Calu3 (cell line): ENCODE measurements around the gene EGFR. TPM values are rescaled to one million over a fixed set of nuclear protein-coding genes. Genes with fewer than 3 reads are reported as not detected.
A peak's percentile ranks its signal among the peaks of the same experiment; 100 is the strongest.

Source experiments
- BruUV-seq: library from RNA; stranded (reverse); fragments of 400-500 nt; replicated peaks from 2 replicates; lab custom pipeline; 2021; lab: Mats Ljungman, UMichigan
- CTCF ChIA-PET: fragments of 300-600 bp; sonication (Branson Sonifier 250); formaldehyde crosslinking; loops from one replicate; lab custom pipeline; 2022; ENCODE audit warnings: antibody characterized with exemption; lab: Charles Lee
- DNase-seq: peaks from one replicate; pipeline ENCODE4 v3.0.0; 2022
- H3K27ac Mint-ChIP-seq: one replicate; pipeline ENCODE4 v1.8.0; 2022; ENCODE audit warnings: mixed read lengths; ENCODE audit not compliant: unreplicated experiment
- H3K27me3 Mint-ChIP-seq: one replicate; pipeline ENCODE4 v1.8.0; 2022; ENCODE audit warnings: mixed read lengths; ENCODE audit not compliant: unreplicated experiment
- H3K36me3 Mint-ChIP-seq: one replicate; pipeline ENCODE4 v1.8.0; 2022; ENCODE audit warnings: mild to moderate bottlenecking, moderate library complexity, mixed read lengths; ENCODE audit not compliant: insufficient read depth, unreplicated experiment
- H3K4me1 Mint-ChIP-seq: one replicate; pipeline ENCODE4 v1.8.0; 2022; ENCODE audit warnings: mild to moderate bottlenecking, low read depth, mixed read lengths; ENCODE audit not compliant: unreplicated experiment
- H3K4me3 Mint-ChIP-seq: one replicate; pipeline ENCODE4 v1.8.0; 2022; ENCODE audit warnings: mild to moderate bottlenecking, low read depth, moderate library complexity, mixed read lengths; ENCODE audit not compliant: unreplicated experiment
- H3K9me3 Mint-ChIP-seq: one replicate; pipeline ENCODE4 v1.8.0; 2022; ENCODE audit warnings: low read depth, mixed read lengths; ENCODE audit not compliant: unreplicated experiment
- intact Hi-C: fragments of 100-400 bp; cut with micrococcal nuclease; formaldehyde crosslinking; loops from one replicate; pipeline ENCODE4 v1.10.0; 2022; ENCODE audit not compliant: unreplicated experiment
- total RNA-seq: library from RNA; stranded (reverse); gene quantifications from 2 replicates; pipeline ENCODE4 v1.2.3, GENCODE V29; 2022
- TF ChIP-seq, protein P1 (sequence below): fragments of 200-600 bp; IDR thresholded peaks from one replicate; pipeline ENCODE4 v1.8.0; 2022; ENCODE audit warnings: antibody characterized with exemption; ENCODE audit not compliant: unreplicated experiment

Gene EGFR
- total RNA-seq, 1 experiment from 2014 or later, result 87.4 TPM

DNA sequence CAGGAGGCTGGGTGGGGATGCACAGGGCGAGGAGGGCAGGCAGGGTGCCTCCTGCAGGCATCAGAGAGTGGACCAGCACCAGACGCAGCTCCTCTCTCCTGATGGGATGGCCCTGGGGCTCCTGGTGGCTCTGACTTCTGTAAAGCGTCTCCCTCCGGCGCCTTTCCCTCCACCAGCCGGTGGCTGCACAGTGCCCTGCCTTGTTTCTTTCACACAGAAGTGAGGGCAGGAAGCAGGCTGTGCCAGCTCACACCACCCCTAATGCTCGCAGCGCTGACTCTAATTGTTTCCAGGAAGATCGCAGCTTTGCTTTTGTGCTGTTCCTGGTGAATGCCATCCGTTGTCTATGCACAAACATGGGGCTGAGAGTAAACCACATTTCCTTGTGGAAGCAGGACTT is 194.0 kb downstream of the EGFR start:
- no peak overlapping the region for H3K27ac Mint-ChIP-seq
- H3K4me3 Mint-ChIP-seq, result no peak overlapping the region
- intact Hi-C loops, result no loop called here
- no peaks in the 10 kb centered on the region for H3K4me1 Mint-ChIP-seq
- BruUV-seq, result no TSS peak
- CTCF ChIA-PET, result interaction anchor here (0.8 kb wide), 1 partner anchor 16 kb away, joined by 3 read pairs; no protein-coding TSS in a partner anchor
- H3K36me3 Mint-ChIP-seq, result peaks cover 18% of the 10 kb centered on the region
- H3K9me3 Mint-ChIP-seq, result no peaks in the 10 kb centered on the region
- no peak for DNase-seq
- TF ChIP-seq, protein P1, sequence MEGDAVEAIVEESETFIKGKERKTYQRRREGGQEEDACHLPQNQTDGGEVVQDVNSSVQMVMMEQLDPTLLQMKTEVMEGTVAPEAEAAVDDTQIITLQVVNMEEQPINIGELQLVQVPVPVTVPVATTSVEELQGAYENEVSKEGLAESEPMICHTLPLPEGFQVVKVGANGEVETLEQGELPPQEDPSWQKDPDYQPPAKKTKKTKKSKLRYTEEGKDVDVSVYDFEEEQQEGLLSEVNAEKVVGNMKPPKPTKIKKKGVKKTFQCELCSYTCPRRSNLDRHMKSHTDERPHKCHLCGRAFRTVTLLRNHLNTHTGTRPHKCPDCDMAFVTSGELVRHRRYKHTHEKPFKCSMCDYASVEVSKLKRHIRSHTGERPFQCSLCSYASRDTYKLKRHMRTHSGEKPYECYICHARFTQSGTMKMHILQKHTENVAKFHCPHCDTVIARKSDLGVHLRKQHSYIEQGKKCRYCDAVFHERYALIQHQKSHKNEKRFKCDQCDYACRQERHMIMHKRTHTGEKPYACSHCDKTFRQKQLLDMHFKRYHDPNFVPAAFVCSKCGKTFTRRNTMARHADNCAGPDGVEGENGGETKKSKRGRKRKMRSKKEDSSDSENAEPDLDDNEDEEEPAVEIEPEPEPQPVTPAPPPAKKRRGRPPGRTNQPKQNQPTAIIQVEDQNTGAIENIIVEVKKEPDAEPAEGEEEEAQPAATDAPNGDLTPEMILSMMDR, result no peak
- H3K27me3 Mint-ChIP-seq, result no peaks in the 10 kb centered on the region

DNA sequence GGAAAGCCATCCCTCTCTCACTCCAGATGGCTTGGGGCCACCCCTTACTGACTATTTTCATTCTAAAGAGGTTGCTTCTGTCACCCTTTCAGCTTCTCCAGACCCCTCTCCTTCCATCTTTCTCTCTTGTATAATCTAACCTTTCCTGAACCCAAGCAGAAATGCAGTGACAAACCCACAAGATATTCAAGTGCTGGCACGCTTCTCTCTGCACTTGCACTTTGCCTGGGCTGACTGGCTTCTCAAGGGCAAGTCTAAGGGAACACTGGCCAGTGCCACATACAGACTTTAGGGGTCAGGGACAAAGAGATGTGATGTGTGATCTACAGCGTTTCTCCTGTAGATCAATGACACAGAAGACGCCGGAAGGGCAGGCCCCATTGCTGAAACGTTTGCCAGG is 195.9 kb downstream of the EGFR start:
- Mint-ChIP-seq H3K4me1 (no peaks in the 10 kb centered on the region), H3K36me3 (peaks cover 12% of the 10 kb centered on the region), H3K9me3 (no peaks in the 10 kb centered on the region), H3K27ac (no peak overlapping the region), H3K4me3 (no peak overlapping the region), H3K27me3 (no peaks in the 10 kb centered on the region)
- no peak for DNase-seq
- intact Hi-C loops, result no loop called here
- CTCF ChIA-PET, result no interaction called here
- TSS peak; percentile 5 for BruUV-seq
- TF ChIP-seq, protein P1, result no peak

DNA sequence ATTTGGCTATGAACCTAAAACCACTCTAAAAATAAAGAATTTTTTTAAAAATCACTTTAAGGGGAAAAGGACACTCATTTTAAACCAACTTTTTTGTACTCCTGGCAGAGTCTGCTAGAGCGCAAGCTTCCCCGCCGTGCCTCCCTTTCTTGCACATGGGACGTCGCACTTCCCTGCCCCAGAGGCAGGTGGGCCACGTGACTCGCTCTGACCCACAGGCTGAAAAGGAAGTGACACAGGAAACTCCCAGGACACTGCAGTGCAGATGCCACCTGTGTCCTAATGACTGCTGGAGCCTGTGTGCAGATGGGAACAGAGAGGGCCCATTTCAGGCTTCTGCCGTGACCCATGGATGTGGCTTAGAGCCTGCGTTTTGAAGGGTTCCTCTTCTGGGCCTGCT is 204.2 kb downstream of the EGFR start:
- CTCF ChIA-PET, result interaction anchor here (1.2 kb wide), 1 partner anchor 23 kb away, joined by 3 read pairs; no protein-coding TSS in a partner anchor
- intact Hi-C loops, result no loop called here
- DNase-seq, result no peak
- Mint-ChIP-seq H3K36me3 (no peaks in the 10 kb centered on the region), H3K27ac (no peak overlapping the region), H3K27me3 (peaks cover 38% of the 10 kb centered on the region), H3K4me1 (no peaks in the 10 kb centered on the region), H3K4me3 (no peak overlapping the region), H3K9me3 (peaks cover 3% of the 10 kb centered on the region)
- TF ChIP-seq, protein P1, result no peak
- no TSS peak for BruUV-seq

DNA sequence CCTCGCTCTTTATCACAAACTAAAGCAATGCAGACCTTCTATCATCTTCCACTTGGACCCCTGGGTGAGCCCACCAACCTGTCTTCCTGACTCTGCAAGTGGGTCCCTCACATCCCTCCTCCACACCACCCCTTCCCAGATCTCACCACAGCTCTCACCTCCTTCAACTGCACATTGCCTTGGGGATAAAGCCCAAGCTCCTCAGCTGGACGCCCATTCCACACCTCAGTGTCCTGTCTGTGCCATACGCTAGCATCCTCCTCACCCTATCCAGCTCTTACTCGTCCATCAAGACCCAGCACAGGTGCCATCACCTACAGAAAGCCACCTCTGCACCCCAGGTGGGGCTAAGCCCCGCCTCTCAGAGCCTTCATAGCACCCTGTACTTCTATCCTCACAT is 205.3 kb downstream of the EGFR start:
- CTCF ChIA-PET, result interaction anchor here (1.2 kb wide), 1 partner anchor 22 kb away, joined by 3 read pairs; no protein-coding TSS in a partner anchor
- DNase-seq, result no peak
- H3K4me3 Mint-ChIP-seq, result no peak overlapping the region

More for the DNA sequence above, 205.3 kb downstream of the EGFR start:
- Mint-ChIP-seq H3K9me3 (peaks cover 5% of the 10 kb centered on the region), H3K36me3 (no peaks in the 10 kb centered on the region), H3K27ac (no peak overlapping the region), H3K27me3 (peaks cover 49% of the 10 kb centered on the region), H3K4me1 (no peaks in the 10 kb centered on the region)
- BruUV-seq, result no TSS peak
- TF ChIP-seq, protein P1, result no peak
- intact Hi-C loops, result no loop called here
